Activated CD8-positive, alpha-beta memory T cell treated with anti-CD3 and anti-CD28 coated beads, Interleukin-2, amount 10 ng/mL, durations not matched to agents 7 days and 5 days (primary cell): Measurements from ENCODE around the gene BCL2L1. TPM values are rescaled to one million over a fixed set of nuclear protein-coding genes. Genes with fewer than 3 reads are reported as not detected.

Experiments
- ATAC-seq: fragments of 150-1000 bp; cut with Tn5 transposase; one replicate; pipeline ENCODE4 v1.10.0; 2021; ENCODE audit warnings: moderate library complexity
- CTCF ChIA-PET: fragments of 350-600 bp; sonication (Branson Sonifier 250); formaldehyde crosslinking; loops from one replicate; lab custom pipeline; 2021; ENCODE audit warnings: antibody characterized with exemption; lab: Charles Lee
- DNase-seq: peaks from one replicate; pipeline ENCODE4 v3.0.0-alpha.2; 2020
- H3K27ac Mint-ChIP-seq: one replicate; pipeline ENCODE4 v1.8.0; 2021; ENCODE audit warnings: mild to moderate bottlenecking, mixed read lengths
- H3K27me3 Mint-ChIP-seq: one replicate; pipeline ENCODE4 v1.8.0; 2021; ENCODE audit warnings: mixed read lengths
- H3K36me3 Mint-ChIP-seq: one replicate; pipeline ENCODE4 v1.8.0; 2021; ENCODE audit warnings: mild to moderate bottlenecking, mixed read lengths
- H3K4me1 Mint-ChIP-seq: one replicate; pipeline ENCODE4 v1.8.0; 2021; ENCODE audit warnings: mixed read lengths
- H3K4me3 Mint-ChIP-seq: one replicate; pipeline ENCODE4 v1.8.0; 2021; ENCODE audit warnings: mild to moderate bottlenecking, moderate library complexity, mixed read lengths
- H3K9me3 Mint-ChIP-seq: one replicate; pipeline ENCODE4 v1.8.0; 2022; ENCODE audit warnings: low read depth, mixed read lengths
- total RNA-seq, 2 experiments: library from RNA; stranded (reverse); gene quantifications; one replicate each; pipeline ENCODE4 v1.2.3, GENCODE V29; 2021

BCL2L1 gene
- total RNA-seq, 2 experiments from 2014 or later = 69.8 to 121 TPM

DNA sequence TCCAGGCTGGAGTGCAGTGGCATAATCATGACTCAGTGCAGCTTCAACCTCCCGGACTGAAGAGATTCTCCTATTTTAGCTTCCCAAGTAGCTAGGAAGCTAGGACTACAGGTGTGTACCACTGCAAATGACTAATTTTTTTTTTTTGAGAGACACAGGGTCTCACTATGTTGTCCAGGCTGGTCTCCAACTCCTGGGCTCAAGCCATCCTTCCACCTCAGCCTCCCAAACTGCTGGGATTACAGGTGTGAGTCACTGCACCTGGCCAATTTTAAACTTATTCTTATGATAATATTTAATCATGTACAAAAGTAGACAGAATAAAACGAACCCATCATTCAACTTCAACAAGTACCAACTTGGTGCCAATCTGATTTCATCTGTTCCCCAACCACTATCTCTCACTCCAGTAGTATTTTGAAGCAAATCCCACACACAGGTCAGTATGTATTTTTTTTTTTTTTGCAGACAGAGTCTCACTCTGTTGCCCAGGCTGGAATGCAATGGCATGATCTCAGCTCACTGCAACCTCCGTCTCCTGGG is 32.5 kb downstream of the BCL2L1 start:
- no peak for DNase-seq
- Mint-ChIP-seq H3K9me3 (no peaks in the 10 kb centered on the region), H3K27ac (peak overlapping the region; percentile 64), H3K36me3 (peaks cover 44% of the 10 kb centered on the region), H3K27me3 (no peaks in the 10 kb centered on the region), H3K4me3 (no peak overlapping the region), H3K4me1 (peaks cover 62% of the 10 kb centered on the region)
- CTCF ChIA-PET = no interaction called here
- no peak for ATAC-seq

DNA sequence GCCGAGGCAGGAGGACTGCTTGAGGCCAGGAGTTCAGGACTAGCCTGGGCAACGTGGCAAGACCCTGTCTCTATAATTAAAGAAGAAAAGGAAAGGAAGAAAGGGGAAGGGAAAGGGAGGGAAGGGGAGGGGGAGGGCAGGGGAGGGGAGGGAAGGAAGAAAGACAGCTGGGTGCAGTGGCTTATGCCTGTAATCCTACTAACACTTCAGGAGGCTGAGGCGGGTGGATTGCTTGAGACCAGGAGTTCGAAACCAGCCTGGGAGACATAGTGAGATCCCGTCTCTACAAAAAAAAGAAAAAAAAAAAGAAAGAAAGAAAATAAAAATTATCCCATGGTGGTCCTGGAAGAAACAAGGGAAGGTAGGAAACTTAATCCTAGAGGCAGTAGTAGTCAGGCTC is 33.5 kb downstream of the BCL2L1 start:
- CTCF ChIA-PET = no interaction called here
- Mint-ChIP-seq H3K4me1 (peaks cover 61% of the 10 kb centered on the region), H3K9me3 (no peaks in the 10 kb centered on the region), H3K27ac (peak overlapping the region; percentile 54), H3K36me3 (peaks cover 49% of the 10 kb centered on the region), H3K4me3 (no peak overlapping the region), H3K27me3 (no peaks in the 10 kb centered on the region)
- DNase-seq (no peak), ATAC-seq (no peak)

DNA sequence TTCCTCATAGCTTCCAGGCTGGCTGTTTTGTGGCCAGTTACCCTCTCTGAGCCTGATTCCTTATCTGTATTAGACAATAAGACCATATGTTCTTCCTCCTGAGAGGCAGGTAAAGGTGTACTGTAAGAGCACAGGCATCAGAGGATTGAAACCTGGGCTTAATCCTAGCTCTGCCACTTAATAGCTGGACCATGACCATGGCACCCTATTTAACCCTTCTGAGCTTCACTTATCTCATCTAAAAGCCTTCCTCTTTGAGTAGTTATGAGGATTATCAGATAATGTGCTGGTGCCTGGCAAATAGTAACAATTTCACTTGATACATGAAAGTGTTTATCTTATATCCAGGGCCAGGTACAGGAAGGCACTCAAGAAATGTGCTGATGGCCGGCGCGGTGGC is 34.9 kb downstream of the BCL2L1 start:
- Mint-ChIP-seq H3K27ac (no peak overlapping the region), H3K27me3 (no peaks in the 10 kb centered on the region), H3K9me3 (no peaks in the 10 kb centered on the region), H3K4me3 (no peak overlapping the region), H3K36me3 (peaks cover 58% of the 10 kb centered on the region), H3K4me1 (peaks cover 66% of the 10 kb centered on the region)
- CTCF ChIA-PET = interaction anchor here (1.0 to 1.6 kb wide), 2 partner anchors 14 to 26 kb away, joined by 3 to 6 read pairs; no protein-coding TSS in a partner anchor
- ATAC-seq = no peak
- no peak for DNase-seq

DNA sequence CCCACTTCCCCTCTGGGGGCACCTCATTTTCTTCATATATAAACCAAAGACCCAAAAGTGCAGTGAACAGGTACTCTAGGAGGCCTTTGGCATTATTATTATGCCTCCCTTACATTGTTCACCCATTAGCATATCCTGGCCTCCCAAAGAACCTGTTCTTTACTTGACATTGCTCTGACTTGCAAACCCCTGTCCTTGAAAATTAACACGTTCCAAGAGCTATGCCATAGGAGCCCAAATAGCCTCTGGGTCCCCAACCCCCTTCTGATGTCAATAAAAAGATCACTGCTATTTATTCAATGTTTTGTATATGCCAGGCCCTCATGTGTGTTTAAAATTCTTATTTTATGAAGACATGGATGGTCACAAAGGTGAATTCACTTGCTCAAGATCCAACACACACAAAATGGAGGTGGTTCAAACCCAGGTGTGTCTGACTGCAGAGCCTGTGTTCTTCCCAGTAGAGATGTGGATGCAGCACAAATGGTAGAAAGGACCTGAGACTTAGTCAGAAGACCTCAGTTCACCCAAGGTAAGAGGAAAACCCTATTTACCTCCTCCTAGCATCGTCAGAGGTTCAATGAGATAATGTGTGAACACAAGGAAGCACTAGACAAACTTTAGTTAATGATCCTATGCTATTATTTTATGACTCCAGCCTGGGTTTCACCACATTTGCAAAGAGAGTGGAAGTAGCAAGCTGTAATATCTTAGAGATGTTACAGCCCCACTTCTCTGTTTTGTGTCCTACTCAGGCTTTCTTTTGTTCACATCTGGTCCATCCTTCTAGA is 36.6 kb downstream of the BCL2L1 start:
- H3K27me3 Mint-ChIP-seq = no peaks in the 10 kb centered on the region
- DNase-seq (no peak), ATAC-seq (no peak)
- H3K27ac Mint-ChIP-seq = peak overlapping the region; percentile 64
- no peaks in the 10 kb centered on the region for H3K9me3 Mint-ChIP-seq
- no peak overlapping the region for H3K4me3 Mint-ChIP-seq
- CTCF ChIA-PET = interaction anchor here (1.5 to 5.5 kb wide), 3 partner anchors 12 to 37 kb away, joined by 7 to 39 read pairs (median 31); partner anchors contain the start of gene BCL2L1
- H3K36me3 Mint-ChIP-seq = peaks cover 52% of the 10 kb centered on the region
- H3K4me1 Mint-ChIP-seq = peaks cover 62% of the 10 kb centered on the region

DNA sequence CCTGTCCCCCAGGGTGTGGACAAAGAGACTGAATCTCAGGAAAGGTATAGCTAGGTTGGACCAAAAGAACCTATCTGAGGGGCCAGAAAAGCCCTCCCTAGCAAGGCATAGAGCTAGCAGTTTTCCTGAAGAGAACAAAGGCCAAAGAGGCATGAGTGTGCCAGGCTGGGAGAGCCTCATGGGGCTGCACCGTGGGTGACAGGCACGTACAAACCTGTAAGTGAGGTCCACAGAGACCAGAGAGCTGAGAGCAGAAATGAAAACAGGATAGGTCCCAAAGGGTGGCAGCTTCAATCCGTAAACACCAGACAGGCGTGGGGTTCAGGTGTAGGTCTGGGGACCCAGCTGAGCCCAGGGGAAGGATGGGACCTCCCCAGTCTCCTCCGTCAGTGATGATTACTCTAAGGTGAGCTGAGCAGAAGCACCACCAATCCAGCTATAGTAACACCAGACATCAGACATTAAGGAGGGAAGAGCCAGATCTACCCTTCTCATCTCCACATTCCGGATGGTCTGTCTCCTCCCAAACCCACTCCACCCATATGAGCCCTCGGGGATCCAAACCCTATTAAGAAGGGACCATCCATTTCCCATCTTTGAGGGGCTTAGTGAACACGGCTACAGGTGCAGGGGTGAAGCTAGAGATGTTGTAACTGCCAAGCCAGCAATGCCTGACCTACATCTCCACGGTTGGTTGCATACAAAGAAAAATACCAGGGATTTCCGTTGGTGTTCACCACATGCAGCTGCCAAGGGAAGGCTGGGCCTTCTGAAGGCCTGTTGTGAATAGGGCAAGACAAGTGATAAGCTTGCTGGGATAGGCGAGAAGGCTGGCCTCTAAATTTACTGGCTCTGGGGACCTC is 38.3 kb downstream of the BCL2L1 start:
- Mint-ChIP-seq H3K27ac (peak overlapping the region; percentile 71), H3K9me3 (no peaks in the 10 kb centered on the region), H3K36me3 (peaks cover 58% of the 10 kb centered on the region), H3K4me1 (peaks cover 74% of the 10 kb centered on the region), H3K4me3 (no peak overlapping the region), H3K27me3 (no peaks in the 10 kb centered on the region)
- ATAC-seq = peak; percentile 20
- no peak for DNase-seq
- CTCF ChIA-PET = interaction anchor here (1.3 to 5.5 kb wide), 9 partner anchors 9 to 72 kb away, joined by 3 to 39 read pairs (median 6); partner anchors contain the start of gene BCL2L1

DNA sequence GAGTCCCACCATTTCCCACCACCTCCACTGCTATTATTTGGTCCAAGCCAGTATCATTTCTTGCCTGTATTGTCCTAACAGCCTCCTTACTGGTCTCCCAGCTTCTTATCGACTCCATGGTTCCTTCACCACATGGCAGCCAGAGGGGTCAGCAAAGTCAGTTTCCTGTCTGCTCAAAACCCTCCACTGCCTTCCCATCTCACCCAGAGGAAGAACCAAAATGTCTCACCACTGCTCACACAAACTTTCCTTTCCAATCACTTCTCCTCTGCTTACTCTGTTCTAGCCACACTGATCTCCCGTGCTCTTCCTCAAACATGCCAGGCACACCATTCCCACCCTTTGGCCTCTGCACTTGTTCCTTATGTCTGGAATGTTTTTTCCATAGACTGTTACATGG is 39.7 kb downstream of the BCL2L1 start:
- CTCF ChIA-PET = interaction anchor here (0.9 to 5.5 kb wide), 4 partner anchors 22 to 70 kb away, joined by 3 to 39 read pairs (median 17); partner anchors contain the start of gene BCL2L1
- Mint-ChIP-seq H3K4me1 (peaks cover 83% of the 10 kb centered on the region), H3K27ac (peak overlapping the region; percentile 80), H3K36me3 (peaks cover 62% of the 10 kb centered on the region), H3K9me3 (no peaks in the 10 kb centered on the region), H3K4me3 (no peak overlapping the region), H3K27me3 (no peaks in the 10 kb centered on the region)
- DNase-seq (no peak), ATAC-seq (no peak)

DNA sequence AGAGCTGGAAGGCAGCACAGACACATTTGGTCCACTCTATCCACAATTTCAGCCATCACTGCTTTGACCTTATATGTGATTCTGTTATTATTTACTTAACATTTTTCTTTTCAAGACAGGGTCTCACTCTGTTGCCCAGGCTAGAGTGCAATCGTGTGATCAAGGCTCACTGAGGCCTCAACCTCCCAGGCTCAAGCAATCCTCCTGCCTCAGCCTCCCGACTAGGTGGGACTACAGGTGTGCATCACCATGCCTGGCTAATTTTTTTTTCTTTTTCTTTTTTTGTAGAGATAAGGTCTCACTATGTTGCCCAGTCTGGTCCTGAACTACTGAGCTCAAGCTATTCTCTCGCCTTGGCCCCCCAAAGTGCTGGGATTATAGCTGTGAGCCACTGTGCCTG is 40.3 kb downstream of the BCL2L1 start:
- DNase-seq (no peak), ATAC-seq (no peak)
- CTCF ChIA-PET = interaction anchor here (0.9 to 5.5 kb wide), 6 partner anchors 11 to 69 kb away, joined by 3 to 39 read pairs (median 4); partner anchors contain the start of gene BCL2L1
- H3K4me3 Mint-ChIP-seq = no peak overlapping the region
- no peaks in the 10 kb centered on the region for H3K9me3 Mint-ChIP-seq
- peak overlapping the region; percentile 25 for H3K27ac Mint-ChIP-seq
- no peaks in the 10 kb centered on the region for H3K27me3 Mint-ChIP-seq
- H3K36me3 Mint-ChIP-seq = peaks cover 63% of the 10 kb centered on the region
- peaks cover 88% of the 10 kb centered on the region for H3K4me1 Mint-ChIP-seq

DNA sequence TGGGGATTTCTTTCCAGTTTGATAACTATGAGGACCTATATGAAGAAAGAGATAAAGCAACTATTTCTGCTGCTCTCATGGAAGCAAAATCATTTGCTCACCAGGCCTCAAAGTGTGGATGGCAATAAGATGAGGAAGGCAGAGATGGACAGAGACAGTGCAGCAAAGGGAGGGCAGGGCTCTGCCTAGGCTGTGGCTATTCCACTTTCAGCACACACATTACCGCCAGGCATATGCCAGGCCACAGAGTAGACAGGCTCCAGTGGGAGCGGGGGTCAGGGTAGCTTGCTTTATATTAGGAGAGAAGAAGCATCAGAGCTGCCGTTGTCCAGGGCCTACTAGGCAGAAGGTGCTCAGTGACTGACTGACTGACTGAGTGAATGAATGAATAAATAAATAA is 40.9 kb downstream of the BCL2L1 start:
- DNase-seq (no peak), ATAC-seq (no peak)
- H3K36me3 Mint-ChIP-seq = peaks cover 60% of the 10 kb centered on the region
- CTCF ChIA-PET = interaction anchor here (1.1 to 5.5 kb wide), 5 partner anchors 11 to 41 kb away, joined by 3 to 39 read pairs (median 4); partner anchors contain the start of gene BCL2L1
- peaks cover 87% of the 10 kb centered on the region for H3K4me1 Mint-ChIP-seq
- H3K27ac Mint-ChIP-seq = peak overlapping the region; percentile 40
- H3K9me3 Mint-ChIP-seq = no peaks in the 10 kb centered on the region
- H3K27me3 Mint-ChIP-seq = no peaks in the 10 kb centered on the region
- H3K4me3 Mint-ChIP-seq = no peak overlapping the region

DNA sequence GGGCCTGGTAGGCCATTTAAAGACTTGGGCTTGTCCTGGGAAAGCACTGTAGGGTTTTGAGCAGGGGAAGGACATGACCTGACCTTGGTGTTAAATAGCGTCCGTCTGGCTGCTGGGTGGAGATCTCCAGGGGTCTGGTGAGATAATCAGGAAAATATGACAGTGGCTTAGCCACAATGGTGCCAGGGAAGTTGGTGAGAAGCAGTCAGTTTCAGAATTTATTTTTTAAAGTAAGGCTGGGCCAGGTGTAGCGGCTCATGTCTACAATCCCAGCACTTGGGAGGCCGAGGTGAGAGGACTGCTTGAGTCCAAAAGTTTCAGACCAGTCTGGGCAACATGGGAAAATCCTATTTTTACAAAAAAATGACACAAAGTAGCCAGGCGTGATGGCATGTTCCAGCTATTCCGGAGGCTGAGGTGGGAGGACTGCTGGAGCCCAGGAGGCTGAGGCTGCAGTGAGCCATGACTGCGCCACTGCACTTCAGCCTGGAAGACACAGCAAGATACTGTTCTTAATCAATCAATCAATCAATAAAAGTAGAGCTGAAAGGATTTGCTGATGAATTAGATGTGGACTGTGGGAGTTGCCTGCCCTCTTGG is 41.4 kb downstream of the BCL2L1 start:
- no peak for DNase-seq
- CTCF ChIA-PET = interaction anchor here (1.1 to 5.5 kb wide), 4 partner anchors 12 to 42 kb away, joined by 3 to 39 read pairs (median 18); partner anchors contain the start of gene BCL2L1
- Mint-ChIP-seq H3K4me1 (peaks cover 87% of the 10 kb centered on the region), H3K9me3 (no peaks in the 10 kb centered on the region), H3K36me3 (peaks cover 58% of the 10 kb centered on the region), H3K4me3 (no peak overlapping the region), H3K27me3 (no peaks in the 10 kb centered on the region), H3K27ac (peak overlapping the region; percentile 72)
- no peak for ATAC-seq

DNA sequence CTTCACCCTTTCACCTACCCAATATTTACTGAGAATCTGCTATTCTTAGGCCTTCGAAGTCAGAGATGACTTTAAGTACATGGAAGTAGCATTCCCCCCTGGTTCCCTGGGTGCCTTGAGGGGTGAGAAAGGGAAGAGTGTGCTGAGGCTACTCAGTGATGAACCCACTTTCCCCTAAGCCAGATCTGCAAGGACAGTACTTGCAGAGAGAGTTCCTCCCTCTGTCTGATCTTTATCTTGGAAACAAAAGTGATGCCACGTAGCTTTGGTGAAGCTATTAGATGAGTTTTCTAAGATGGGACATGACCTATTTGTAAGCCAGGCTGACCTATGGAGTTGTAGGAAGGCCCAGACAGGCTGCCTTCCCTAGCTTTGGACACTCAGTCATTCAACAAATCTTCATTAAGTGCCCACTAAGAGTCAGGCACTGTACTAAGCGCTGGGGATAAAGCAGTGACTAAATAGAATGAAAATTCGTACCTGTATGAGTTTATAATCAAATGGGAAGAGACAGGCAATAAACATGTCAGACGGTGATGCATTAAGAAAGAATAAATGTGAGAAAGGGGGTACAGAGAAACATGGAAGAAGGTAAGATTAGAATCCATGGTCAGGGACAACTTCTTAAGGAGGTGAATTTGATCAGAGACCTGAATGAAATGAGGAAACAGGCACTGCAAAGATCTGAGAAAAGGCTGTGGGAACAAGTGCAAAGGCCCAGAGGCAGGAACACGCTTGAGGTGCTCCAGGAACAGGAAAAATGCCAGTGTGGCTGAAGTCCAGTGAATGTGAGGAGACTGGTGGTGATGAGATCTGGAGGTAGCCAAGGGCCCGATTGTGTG is 42.2 kb downstream of the BCL2L1 start:
- peaks cover 57% of the 10 kb centered on the region for H3K36me3 Mint-ChIP-seq
- CTCF ChIA-PET = interaction anchor here (1.3 to 1.7 kb wide), 6 partner anchors 11 to 43 kb away, joined by 3 to 7 read pairs (median 5); no protein-coding TSS in a partner anchor
- H3K4me3 Mint-ChIP-seq = no peak overlapping the region
- peaks cover 87% of the 10 kb centered on the region for H3K4me1 Mint-ChIP-seq
- DNase-seq (no peak), ATAC-seq (no peak)
- H3K27me3 Mint-ChIP-seq = no peaks in the 10 kb centered on the region
- H3K27ac Mint-ChIP-seq = peak overlapping the region; percentile 72
- H3K9me3 Mint-ChIP-seq = no peaks in the 10 kb centered on the region

DNA sequence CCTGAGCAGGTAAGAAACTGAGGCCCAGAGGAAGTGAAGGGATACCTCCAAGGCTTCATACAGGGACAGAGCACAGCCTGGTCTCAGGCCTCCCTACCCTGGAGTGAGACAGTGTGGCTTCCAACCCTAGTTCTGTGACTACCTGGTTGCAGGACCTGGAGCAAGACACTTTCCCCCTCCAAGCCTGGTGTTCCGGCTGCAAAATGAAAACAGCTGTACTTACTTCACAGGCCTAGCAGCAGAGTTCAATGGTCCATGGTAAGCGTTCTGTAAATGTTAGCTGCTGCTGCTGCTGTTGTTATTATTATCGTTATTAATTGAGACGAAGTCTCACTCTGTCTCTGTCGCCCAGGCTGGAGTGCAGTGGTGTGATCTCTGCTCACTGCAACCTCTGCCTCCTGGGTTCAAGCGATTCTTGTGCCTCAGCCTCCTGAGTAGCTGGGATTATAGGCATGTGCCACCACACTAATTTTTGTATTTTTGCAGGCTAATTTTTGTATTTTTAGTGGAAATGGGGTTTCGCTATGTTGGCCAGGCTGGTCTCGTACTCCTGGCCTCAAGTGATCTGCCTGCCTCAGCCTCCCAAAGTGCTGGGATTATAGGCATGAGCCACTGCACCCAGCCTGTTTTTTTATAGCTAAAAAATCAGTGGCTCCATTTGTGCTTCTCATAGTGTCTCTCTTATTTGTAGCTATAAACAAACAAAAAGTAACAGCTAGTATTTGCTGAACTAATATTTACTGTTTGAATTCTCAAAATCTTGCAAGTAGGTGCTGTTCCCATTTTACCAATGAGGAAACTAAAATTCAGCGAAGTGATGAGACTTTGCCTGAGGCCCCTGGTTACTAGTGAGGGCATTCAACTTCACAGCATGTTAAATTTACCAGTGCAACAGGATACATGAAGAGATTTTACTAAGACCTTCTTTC is 43.0 kb downstream of the BCL2L1 start:
- Mint-ChIP-seq H3K9me3 (no peaks in the 10 kb centered on the region), H3K36me3 (peaks cover 59% of the 10 kb centered on the region), H3K27me3 (no peaks in the 10 kb centered on the region), H3K4me1 (peaks cover 89% of the 10 kb centered on the region), H3K27ac (peak overlapping the region; percentile 78), H3K4me3 (no peak overlapping the region)
- no peak for ATAC-seq
- CTCF ChIA-PET = interaction anchor here (0.7 to 1.7 kb wide), 7 partner anchors 10 to 44 kb away, joined by 3 to 7 read pairs (median 4); no protein-coding TSS in a partner anchor
- DNase-seq = no peak
